GM18505 (cell line): Measurements from ENCODE around the gene TMEM132E.

Experiments
- ATAC-seq: cut with Tn5 transposase; IDR thresholded peaks from one replicate; pipeline ENCODE4 v1.9.1; 2021; ENCODE audit not compliant: unreplicated experiment
- POLR2A ChIP-seq: IDR thresholded peaks from 4 replicates; pipeline ENCODE4 v1.6.1; 2011; ENCODE audit warnings: borderline replicate concordance; ENCODE audit not compliant: insufficient read depth, insufficient read length; ENCODE audit errors: extremely low read depth

The TMEM132E gene

DNA sequence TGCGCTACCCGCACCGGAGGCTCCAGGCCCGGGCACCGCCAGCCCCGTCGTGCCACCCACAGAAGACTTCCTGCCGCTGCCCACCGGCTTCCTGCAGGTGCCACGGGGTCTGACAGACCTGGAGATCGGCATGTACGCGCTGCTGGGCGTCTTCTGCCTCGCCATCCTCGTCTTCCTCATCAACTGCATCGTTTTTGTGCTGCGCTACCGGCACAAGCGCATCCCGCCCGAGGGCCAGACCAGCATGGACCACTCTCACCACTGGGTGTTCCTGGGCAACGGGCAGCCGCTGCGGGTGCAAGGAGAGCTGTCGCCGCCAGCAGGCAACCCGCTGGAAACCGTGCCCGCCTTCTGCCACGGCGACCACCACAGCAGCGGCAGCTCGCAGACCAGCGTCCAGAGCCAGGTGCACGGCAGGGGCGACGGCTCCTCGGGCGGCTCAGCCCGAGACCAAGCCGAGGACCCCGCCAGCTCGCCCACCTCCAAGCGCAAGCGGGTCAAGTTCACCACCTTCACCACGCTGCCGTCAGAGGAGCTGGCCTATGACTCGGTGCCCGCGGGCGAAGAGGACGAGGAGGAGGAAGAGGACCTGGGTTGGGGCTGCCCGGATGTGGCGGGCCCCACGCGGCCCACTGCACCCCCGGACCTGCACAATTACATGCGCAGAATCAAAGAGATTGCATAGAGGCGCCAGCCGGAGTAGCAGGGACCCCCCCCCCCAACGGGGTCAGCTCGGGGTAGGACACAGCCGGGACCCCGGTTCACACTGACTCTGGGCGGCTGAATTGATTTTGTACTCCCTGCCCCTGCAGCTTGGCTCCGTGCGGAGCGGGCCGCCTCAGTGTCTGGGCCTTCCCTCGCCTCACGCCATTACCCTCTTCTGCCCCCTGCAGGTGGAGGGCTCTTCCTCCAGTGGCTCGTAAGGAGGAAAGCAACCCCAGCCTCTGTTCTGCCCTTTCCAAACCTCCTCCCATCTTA is 58.5 kb downstream of the TMEM132E start:
- no peak for ATAC-seq
- TF ChIP-seq POLR2A: no peak

DNA sequence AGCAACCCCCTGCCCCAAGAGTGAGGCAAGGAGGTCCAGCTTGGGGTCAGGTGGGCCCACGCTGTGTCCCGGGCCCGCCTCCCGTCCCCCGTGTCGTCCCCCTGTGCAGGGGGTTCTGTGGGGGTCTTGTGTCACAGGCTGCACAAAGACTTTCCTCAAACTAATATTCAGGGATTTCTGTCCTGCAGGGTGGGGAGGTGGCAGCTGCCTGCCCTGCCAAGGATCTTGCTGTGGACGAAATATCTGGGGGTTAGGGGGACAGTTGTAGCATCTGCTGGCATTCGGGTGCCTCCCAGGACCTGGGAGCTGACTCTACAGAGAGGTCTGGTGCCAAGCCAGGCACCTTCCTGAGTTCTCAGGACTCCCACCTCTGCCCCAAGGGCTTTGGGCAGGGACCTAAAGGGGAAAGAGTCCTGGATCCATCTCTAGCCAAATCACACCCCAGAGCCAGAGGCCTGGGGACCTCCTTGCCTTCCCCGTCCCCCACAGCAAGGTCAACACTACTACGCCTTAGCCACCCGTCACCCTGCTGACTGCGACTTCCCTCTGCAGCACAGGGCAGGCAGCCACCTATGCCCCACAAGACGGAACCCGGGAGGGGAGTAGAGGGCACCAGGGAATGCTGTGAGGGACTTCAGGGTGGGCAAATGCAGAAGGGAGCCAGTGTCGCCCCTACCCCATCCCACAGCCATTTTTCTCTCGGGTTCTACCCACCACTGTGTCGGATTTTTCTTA is 59.3 kb downstream of the TMEM132E start:
- no peak for ATAC-seq
- no peak for TF ChIP-seq POLR2A

DNA sequence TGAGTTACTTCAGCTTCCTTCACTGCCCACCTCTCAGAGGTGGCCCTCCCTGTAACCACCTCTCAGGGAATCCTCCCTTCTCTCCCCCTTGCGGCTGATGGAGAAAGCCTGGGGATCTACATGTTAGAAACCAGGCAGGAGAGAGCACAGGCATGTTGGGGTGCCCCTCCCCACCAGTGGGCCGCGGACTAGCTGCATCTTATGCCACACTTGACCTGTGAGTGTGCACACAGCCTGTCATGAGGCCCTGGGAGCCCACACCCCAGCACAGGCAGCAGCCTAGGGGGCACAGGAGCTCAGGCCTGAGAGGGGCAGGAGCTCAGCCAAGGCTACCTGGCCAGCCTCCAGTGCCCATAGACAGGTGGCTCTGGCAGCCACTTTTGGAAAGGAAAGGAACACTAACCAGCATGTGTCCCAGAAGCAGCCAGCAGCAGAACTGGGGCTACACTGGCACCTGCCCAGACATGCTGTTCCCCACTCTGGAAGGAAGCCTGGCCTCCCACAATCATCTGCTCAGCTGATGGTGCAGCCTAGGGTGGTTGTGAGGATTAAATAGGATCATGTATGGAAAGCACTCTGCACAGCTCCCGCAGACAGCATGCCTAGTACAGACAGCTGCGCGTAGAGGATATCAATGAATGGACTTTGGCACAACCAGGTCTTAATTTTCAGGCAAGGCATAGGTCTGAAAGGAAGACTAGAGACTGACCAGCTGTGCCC is 60.5 kb downstream of the TMEM132E start:
- no peak for TF ChIP-seq POLR2A
- ATAC-seq: no peak

DNA sequence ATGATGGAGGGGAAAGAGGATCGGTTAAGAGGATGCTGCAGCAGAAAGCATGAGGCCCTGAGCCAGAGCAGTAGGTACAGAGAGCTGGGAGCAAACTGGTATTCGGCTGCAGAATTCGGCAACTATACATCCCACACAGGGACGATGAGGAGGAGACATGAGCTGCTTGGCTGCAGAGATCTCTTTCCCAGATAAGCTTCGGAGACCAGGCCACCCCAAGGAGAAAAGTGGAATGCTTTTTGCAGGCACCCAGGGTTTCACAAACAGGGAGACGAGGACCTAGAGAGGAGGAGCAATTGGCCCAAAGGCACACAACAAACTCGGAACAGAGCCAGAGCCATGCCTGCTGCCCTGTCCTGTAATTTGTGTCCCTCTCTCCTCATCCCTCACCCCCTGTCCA is 62.0 kb downstream of the TMEM132E start:
- no peak for TF ChIP-seq POLR2A

DNA sequence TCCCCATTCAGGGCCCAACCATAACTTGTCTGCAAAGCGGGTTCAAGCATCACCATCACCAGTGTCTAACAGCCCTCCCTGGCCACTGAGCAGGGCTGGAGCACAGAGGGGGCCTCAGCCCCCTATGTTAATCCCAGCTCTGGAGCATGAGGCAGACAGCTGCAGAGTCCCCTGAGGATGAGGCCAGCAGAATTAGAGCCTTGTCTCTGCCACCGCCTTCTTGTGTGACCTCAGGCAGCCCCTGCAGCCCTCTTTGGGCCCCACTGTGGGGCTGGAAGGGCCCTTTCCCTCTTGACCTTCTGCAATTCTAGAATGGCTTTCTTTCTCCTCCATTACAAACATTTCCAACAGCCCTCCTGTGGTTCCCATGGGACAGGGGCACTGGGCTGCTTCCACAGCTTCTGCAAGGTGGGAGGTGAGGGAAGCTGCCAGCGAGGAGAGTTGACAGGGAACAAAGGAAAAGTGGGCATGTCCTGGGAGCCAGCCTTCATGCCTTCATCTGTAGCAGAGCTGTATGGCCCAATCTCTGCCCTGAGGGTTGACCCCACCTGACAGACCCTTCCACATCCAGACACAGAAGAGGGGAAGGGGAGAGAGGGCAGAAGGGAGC is 65.7 kb downstream of the TMEM132E start:
- ATAC-seq: no peak
- TF ChIP-seq POLR2A: no peak

More for the DNA sequence above, 62.0 kb downstream of the TMEM132E start:
- no peak for ATAC-seq

DNA sequence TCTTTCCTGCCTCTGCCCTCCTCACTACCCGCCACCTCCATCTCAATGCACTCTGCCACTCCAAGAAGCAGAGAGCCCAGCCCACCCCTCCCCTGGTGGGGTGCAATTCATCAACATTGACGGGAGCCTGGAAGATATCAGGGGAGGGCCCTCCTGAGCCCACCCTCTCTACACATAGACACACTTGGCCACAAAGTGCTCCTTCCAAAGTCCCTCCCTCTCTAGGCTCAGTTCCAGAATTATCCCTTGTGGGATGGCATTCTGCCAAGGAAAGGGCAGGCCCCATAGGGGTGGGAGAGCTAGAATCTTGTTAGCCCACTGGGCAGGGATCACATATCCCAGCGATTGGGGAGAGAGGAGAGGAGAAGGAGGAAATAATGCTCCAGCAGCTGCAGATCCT is 66.2 kb downstream of the TMEM132E start:
- TF ChIP-seq POLR2A: no peak
- ATAC-seq: no peak

DNA sequence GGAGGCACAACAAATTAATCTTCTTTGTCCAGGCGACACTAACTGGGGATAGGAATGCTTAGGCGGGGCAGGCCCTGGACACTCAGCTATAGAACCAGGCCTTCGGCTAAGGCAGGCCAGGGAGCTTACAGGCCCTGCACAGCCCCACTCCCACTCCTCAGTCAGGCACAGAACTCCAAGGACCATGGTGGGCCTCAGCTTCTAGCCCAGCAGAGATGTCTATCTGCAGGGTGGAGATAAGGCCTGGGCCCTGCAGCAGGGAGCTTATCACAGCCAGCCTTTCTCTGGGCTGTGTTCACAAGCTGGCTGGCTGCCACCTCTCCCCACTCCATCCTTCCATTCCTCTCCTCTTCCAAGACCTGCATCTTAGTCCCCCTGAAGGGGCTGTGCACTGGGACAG is 68.1 kb downstream of the TMEM132E start:
- TF ChIP-seq POLR2A: no peak
- ATAC-seq: no peak

DNA sequence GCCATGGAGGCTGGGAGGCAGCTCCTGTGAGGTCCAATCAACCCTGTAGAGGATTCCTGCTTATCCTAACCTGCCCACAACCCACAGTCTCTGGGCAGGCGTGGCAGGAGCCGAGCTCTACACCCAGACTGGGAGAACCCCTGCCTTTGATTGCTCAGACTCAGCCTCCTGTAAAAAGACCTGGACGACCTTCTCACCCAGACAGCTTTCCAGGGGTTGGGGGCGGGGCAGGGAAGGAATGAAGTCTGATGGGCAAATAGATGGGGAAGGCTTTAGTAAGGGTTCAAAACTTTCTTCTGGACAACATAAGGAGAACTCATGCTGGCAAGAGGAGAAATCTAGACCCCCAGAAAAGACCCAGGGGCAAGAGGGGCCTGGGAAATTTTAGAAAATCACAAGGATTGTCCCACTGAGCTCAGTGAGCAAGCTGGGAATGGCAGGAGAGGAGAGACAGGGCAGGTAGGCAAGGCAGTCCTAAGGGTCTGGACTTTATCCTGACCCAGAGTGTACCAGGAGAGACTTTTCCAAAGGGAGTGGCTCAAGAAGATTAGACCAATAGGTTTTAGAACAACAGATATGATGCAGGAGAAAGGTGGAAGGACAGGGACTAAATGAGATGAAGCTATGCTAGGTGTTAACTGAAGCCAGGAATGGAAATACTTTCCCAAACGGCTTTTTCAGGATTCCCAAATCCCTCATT is 70.8 kb downstream of the TMEM132E start:
- TF ChIP-seq POLR2A: no peak
- no peak for ATAC-seq

DNA sequence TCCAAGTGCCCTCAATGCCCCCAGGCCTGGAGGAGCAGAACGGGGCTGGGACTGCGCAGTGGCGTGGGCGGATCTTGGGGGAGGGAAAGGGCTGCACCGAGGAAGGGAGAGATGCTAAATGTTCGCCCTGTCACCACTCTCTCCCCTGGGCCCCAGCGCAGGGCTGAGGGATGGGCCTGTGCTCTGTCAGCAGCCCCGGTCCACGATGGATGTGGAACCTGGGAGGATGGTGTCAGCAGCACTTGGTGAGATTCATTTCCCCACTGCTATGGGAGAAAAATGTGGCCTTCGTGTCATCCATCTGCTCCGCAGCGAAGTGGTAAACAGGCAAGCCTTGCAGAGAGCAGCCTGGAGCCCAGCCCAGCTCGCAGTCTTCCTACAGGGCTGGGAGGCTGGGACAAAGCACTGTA is 72.0 kb downstream of the TMEM132E start:
- no peak for ATAC-seq
- TF ChIP-seq POLR2A: no peak

DNA sequence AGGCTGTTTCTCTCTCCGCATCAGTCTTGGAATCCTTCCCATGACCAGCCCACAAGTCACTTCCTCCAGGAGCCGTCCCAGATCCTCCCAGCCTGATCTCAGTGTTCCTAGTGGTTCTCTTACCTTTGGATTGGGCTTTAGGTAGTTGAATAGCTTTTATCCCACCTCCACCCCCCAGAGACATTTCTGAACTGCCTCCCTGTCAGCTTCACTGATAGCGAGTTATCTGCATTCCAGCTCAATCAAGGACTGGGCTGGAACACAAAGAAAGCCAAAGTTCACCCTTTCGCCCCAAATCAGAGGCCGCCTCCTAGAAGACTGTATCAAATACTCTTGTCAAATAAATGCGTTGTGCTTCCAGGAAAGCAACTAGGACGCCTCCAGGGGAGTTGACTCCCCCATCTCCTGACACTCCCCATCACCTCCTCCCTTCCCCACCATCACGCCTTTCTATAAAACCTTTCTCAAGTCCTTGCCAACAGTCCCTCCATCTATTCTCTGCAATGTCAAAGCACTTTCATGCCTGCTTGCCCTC is 72.7 kb downstream of the TMEM132E start:
- ATAC-seq: no peak
- no peak for TF ChIP-seq POLR2A

DNA sequence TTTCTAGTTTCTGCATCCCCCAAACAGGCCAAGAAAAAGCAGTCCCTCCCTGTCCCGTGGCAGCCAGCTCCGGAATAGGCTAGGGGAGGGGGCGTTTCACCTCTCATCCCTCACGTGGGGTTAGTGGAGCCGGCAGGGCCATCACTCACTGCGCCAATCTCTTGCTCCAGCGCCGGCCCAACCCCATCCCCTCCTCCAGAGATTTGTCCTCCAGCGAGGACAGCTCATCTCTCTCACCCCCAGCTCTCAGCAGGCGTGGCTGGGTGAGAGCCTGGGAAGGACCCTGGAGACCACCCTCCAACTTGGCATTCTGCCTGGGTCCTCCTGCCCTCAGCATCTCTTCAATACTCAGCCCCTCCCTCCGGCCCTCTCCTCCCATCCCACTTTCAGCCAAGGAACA is 74.1 kb downstream of the TMEM132E start:
- no peak for TF ChIP-seq POLR2A

DNA sequence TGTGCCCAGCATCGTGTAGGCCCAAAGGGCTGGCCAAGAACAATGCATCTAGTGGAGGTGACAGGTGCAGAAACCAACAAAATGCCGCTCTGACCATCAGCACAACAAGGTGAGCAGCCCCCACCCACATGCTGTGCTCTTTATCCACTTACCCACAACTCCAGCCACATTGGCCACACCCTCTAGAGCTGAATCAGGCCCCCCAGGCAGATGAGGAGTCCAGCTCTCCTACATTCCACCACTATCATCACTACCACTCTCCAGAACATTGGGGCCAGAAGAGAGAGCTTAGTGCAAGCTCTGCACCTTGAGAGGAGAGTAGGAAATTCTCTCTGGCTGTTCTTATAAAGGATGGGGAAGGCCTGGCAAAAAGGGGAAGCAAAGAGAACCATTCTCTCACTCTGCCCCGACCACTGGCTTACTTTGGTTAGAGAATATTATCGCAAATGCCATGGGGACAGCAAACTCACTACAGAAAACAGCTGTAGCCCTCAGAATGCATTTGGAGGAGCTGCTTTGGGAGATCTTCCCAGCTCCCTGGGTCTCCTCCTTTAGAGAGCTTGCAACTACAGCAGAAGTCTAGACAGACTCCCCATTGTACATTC is 75.0 kb downstream of the TMEM132E start:
- no peak for TF ChIP-seq POLR2A
- ATAC-seq: no peak

More for the DNA sequence above, 74.1 kb downstream of the TMEM132E start:
- no peak for ATAC-seq

DNA sequence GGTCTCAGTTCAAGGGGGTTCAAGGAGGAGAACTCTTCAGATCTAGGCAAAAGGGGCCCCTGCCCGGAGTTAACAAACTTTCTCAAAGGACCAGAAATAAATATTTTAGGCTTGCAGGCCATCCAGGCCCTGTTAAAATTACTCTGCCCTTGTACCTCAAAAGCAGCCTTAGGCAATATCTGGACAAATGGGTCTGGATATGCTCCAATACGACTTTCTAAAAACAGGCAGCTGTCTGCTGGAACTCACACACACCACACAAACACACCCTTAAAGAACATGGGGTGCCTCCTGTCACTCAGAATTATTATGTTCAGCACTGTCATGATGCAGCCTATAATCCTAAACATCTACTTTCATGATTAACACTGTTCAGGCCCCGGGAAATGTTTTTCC is 75.5 kb downstream of the TMEM132E start:
- no peak for ATAC-seq
- TF ChIP-seq POLR2A: no peak
